Measurements from ENCODE around the gene SAT2. TPM values are rescaled to one million over a fixed set of nuclear protein-coding genes. Genes with fewer than 3 reads are reported as not detected.

The SAT2 gene
- total RNA-seq, 1 donor = 41.3 TPM

- peak within 1 kb of the TSS; percentile 56 for H3K4me2 ChIP-seq (ENCODE audit: insufficient read depth, low read length)
- no peak for TF ChIP-seq CTCF (IDR thresholded peaks at IDR 0.05; ENCODE audit: extremely low read depth, low read depth, low read length)
- peaks cover 21% of the 10 kb centered on the region for H3K79me2 ChIP-seq (ENCODE audit: insufficient read depth, low read length)
- H2AFZ ChIP-seq (ENCODE audit: low read length) = no peak within 1 kb of the TSS
- no peaks in the 10 kb centered on the region for H3K27me3 ChIP-seq (ENCODE audit: insufficient read depth, low read length)
- H3K36me3 ChIP-seq (ENCODE audit: insufficient read depth, low read length) = peaks cover 54% of the 10 kb centered on the region
- H3K4me3 ChIP-seq (ENCODE audit: insufficient read depth, low read length) = peak within 1 kb of the TSS; percentile 15
- H4K20me1 ChIP-seq (ENCODE audit: insufficient read depth, low read length) = peaks cover 19% of the 10 kb centered on the region
- H3K27ac ChIP-seq (ENCODE audit: low read depth, low read length) = peak within 1 kb of the TSS; percentile 57
- H3K9me3 ChIP-seq (ENCODE audit: low read depth, low read length) = no peaks in the 10 kb centered on the region
- peak; percentile 96 for DNase-seq (ENCODE audit: insufficient read length, low spot score, missing footprints)
- H3K4me1 ChIP-seq (ENCODE audit: insufficient read depth, low read length) = peaks cover 36% of the 10 kb centered on the region
Measured at GRCh38 chr17:7589891-7590691, 37.5 kb downstream of the SAT2 start, which contains the start of gene SOX15. TSS of gene SOX15 (minus strand) at chr17:7590094. CDS start at chr17:7589676, 418 bp downstream.

- H3K36me3 ChIP-seq (ENCODE audit: insufficient read depth, low read length) = peaks cover 48% of the 10 kb centered on the region
- H3K4me3 ChIP-seq (ENCODE audit: insufficient read depth, low read length) = peak overlapping the region; percentile 15
- peak; percentile 98 for DNase-seq (ENCODE audit: insufficient read length, low spot score, missing footprints)
- H3K79me2 ChIP-seq (ENCODE audit: insufficient read depth, low read length) = peaks cover 27% of the 10 kb centered on the region
- H3K27ac ChIP-seq (ENCODE audit: low read depth, low read length) = peak overlapping the region; percentile 2
- H3K4me2 ChIP-seq (ENCODE audit: insufficient read depth, low read length) = peak overlapping the region; percentile 56
- no peak overlapping the region for H2AFZ ChIP-seq (ENCODE audit: low read length)
- peak; percentile 77 for TF ChIP-seq CTCF (IDR thresholded peaks at IDR 0.05; ENCODE audit: extremely low read depth, low read depth, low read length)
- no peaks in the 10 kb centered on the region for H3K27me3 ChIP-seq (ENCODE audit: insufficient read depth, low read length)
- peaks cover 19% of the 10 kb centered on the region for H4K20me1 ChIP-seq (ENCODE audit: insufficient read depth, low read length)
- H3K4me1 ChIP-seq (ENCODE audit: insufficient read depth, low read length) = peaks cover 41% of the 10 kb centered on the region
- no peaks in the 10 kb centered on the region for H3K9me3 ChIP-seq (ENCODE audit: low read depth, low read length)
Measured at GRCh38 chr17:7589204-7589868, 38.3 kb downstream of the SAT2 start.

GRCh38 chr17:7588553-7589203 is 38.9 kb downstream of the SAT2 start:
- Histone ChIP-seq H3K79me2 (ENCODE audit: insufficient read depth, low read length) (peaks cover 30% of the 10 kb centered on the region), H3K9me3 (ENCODE audit: low read depth, low read length) (no peaks in the 10 kb centered on the region), H4K20me1 (ENCODE audit: insufficient read depth, low read length) (peaks cover 19% of the 10 kb centered on the region), H3K4me3 (ENCODE audit: insufficient read depth, low read length) (no peak overlapping the region), H3K4me2 (ENCODE audit: insufficient read depth, low read length) (peak overlapping the region; percentile 56), H2AFZ (ENCODE audit: low read length) (no peak overlapping the region), H3K27ac (ENCODE audit: low read depth, low read length) (peak overlapping the region; percentile 2), H3K27me3 (ENCODE audit: insufficient read depth, low read length) (no peaks in the 10 kb centered on the region), H3K36me3 (ENCODE audit: insufficient read depth, low read length) (peaks cover 41% of the 10 kb centered on the region), H3K4me1 (ENCODE audit: insufficient read depth, low read length) (peaks cover 43% of the 10 kb centered on the region)
- no peak for TF ChIP-seq CTCF (IDR thresholded peaks at IDR 0.05; ENCODE audit: extremely low read depth, low read depth, low read length)
- DNase-seq (ENCODE audit: insufficient read length, low spot score, missing footprints) = no peak

All from osteoblast (primary cell).